MM.1S (cell line): ENCODE measurements around the gene COL27A1.

Source experiments
- CTCF ChIP-seq: fragments of 300-600 bp; sonication (generic); IDR thresholded peaks from 2 replicates; pipeline ENCODE4 v1.5.1; 2016; ENCODE audit warnings: antibody characterized with exemption, low read length, mixed read lengths
- EZH2phosphoT487 ChIP-seq: fragments of 300-600 bp; sonication (generic); IDR thresholded peaks from 2 replicates; pipeline ENCODE4 v1.6.1; 2018; ENCODE audit warnings: antibody characterized with exemption, low read length

- TF ChIP-seq CTCF = no peak
- TF ChIP-seq EZH2phosphoT487 = no peak
Observed at GRCh38 chr9:114198249-114199040, 43.1 kb downstream of the COL27A1 start.
